ENCODE data around the gene DYNLT1.
A peak's percentile ranks its signal among the peaks of the same experiment; 100 is the strongest.

The DYNLT1 gene

DNA sequence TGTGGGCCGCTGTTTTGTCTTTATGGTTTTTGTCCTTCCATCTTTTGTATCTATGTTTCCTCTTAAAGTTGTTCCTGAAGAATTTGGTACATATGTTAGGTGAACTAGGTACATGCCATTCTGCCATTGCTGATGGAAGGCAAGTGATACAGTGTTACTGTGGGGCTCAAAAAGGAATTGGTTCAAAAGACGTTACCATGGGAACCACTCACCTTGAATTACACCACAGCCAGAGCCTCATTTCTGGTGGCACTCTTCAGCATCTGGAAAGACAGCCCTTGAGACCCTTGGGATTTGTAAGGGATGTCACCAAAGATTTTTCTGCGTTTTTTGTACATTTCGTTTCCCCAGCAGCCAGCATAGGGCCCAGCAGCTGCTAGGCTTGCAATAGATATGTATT is 52.7 kb downstream of the DYNLT1 start:
- DNase-seq: peak; percentile 14

DNA sequence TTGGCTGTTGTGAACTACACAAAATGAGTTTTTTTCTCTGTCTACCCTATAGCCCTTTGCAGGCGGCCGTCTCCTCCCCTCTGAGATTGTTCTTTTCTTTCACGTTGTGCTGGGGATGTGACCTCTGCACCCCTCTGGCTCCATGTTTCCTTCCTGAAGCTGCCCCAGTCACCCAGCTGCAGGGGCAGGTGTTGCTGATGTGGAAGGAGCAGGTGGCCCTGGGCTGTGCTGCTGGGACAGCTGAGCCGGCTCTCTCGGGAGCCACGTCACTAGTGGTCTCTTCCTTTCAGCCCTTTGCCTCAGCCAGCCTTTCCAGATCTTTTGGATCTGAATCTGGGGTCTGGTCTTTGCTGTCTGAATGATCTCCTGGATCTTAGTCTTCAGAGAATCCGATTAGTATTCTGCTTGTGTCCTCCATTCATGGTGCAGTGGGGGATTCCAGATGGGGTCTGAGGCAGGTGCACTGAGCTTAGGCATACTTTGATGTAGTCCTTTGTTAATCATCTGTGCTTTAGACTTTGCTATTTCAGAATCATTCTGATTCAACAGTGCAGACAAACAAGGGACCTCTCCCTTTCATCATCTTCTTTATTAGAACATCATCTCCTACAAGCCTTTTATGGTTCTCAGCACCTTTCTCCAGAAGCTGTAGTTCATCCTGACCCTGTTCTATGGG is 53.3 kb downstream of the DYNLT1 start:
- peak; percentile 35 for DNase-seq

DNA sequence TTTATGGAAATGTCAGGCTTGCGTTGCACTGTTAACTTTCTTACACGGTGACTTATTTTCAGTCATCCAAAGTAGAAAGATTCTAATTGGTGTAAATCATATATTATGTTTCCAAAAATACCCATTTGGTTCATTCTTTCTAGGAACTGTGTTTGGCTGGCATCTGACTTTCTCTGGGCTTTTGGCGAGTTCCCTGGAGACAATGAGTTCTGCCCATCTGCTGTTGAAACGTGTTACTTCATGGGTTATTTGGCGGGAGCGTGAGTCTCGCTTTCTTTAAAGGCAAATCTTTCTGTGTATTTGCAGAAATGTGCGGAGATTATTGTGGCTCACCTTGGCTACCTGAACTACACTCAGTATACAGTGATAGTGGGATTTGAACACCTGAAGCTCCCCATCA is 55.2 kb downstream of the DYNLT1 start:
- no peak for DNase-seq

DNA sequence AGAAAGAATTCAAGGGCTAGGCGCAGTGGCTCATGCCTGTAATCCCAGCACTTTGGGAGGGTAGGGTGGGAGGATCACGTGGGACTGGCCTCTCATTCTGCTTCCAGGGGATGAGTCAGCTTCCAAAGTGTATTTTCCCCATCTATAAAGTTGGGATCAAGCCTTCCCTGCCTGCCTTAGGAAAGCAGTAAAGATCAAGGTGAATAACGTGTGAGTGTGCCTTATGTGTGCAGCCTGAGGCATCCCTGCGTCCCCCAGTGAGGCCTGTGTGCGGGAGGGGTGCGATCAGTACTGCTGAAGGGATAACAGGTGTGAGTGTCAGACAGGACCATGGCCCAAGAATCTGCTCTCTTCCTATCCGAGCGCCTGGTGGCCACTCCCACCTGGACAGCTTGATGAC is 57.9 kb downstream of the DYNLT1 start:
- DNase-seq: no peak

All from islet precursor cell (in vitro differentiated cells).